ENCODE measurements around the gene ABCF3. TPM values are rescaled to one million over a fixed set of nuclear protein-coding genes. Genes with fewer than 3 reads are reported as not detected.

ABCF3 gene
- total and polyA plus RNA-seq, 2 experiments from 2014 or later: 47.8 to 59.1 TPM

DNA sequence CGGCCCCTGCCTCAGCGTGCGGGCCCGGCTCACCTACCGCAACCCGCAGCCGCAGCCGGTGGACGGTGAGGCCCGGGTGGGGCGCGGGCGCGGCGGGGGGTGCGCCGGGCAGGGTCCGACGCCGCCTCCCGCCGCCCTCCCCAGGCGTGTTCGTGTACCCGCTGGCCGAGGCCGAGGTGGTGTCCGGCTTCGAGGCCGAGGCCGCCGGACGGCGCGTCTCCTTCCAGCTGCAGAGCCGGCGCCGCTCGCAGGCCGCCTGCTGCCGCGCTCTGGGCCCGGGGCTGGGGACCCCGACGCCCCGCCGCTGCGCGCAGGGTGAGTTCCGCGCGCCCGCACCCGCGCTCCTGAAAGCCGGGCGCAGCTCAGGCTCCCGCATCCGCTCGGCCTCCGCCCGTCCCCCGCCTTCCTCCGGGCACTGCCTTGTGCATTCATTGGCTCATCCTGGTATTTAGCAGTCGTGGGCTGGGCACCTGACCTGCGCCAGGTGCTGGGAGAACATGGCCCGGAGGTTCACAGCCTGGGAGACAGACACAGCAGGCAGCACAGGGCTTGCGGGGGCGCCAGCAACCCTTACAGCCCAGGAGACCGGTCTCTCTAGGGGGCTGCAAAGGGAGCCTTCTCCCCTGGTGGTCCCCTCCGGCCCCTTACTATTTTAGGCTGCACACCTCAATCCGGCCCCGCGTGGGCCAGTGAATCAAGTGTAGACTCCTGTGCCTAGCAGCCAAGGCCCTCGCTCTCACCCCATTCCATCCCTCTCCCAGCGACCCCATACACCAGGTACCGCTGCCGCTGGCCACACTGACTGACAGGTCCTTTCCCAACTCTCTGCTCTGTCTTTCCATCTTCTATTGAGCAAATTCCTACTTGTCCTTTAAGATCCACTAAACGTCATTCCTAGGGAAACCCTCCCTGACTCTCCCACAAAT, 44.9 kb downstream of the ABCF3 start:
- peak overlapping the region; percentile 61 for H3K4me2 ChIP-seq (ENCODE audit: unreplicated experiment)
- no peaks in the 10 kb centered on the region for H3K9me2 ChIP-seq (ENCODE audit: insufficient read depth)
- no peaks in the 10 kb centered on the region for H3K9me3 ChIP-seq (ENCODE audit: low read depth)
- no peaks in the 10 kb centered on the region for H3F3A ChIP-seq (ENCODE audit: insufficient read depth)
- H3K4me1 ChIP-seq (ENCODE audit: insufficient read depth): no peaks in the 10 kb centered on the region
- H3K9ac ChIP-seq: no peak overlapping the region
- in situ Hi-C loops (cut with MboI): no loop called here
- H2AFZ ChIP-seq: no peak overlapping the region
- peak; percentile 23 for DNase-seq
- no peak overlapping the region for H3K27ac ChIP-seq
- peak overlapping the region; percentile 64 for H3K4me3 ChIP-seq
- 8% methylated on average over 59 to 70 of the region's 79 CpGs for WGBS, 2 experiments (ENCODE audit: low coverage in 1 of 2, low lambda C conversion rate in 2 of 2, missing lambda C conversion rate in 2 of 2)
- no peaks in the 10 kb centered on the region for H4K20me1 ChIP-seq (ENCODE audit: insufficient read depth)
- no peaks in the 10 kb centered on the region for H3K36me3 ChIP-seq (ENCODE audit: low read depth)
- H3K27me3 ChIP-seq (replicated peaks; ENCODE audit: insufficient read depth): peaks cover 43% of the 10 kb centered on the region
- no peaks in the 10 kb centered on the region for H3K79me2 ChIP-seq (ENCODE audit: insufficient read depth)
- TF ChIP-seq EZH2phosphoT487 (IDR thresholded peaks at IDR 0.05; ENCODE audit: insufficient read depth, low read depth) (0 out of 2 replicates have a peak, but pooled peaks have one; percentile 1), EZH2 (IDR thresholded peaks at IDR 0.05; ENCODE audit: insufficient read depth, poor library complexity, severe bottlenecking) (peak; percentile 67)

- H3K36me3 ChIP-seq (ENCODE audit: low read depth): no peaks in the 10 kb centered on the region
- WGBS, 2 experiments (ENCODE audit: low coverage in 1 of 2, low lambda C conversion rate in 2 of 2, missing lambda C conversion rate in 2 of 2): 0 to 49% methylated on average over 1 to 3 of the region's 3 CpGs
- H3K27me3 ChIP-seq (replicated peaks; ENCODE audit: insufficient read depth): peaks cover 39% of the 10 kb centered on the region
- no peaks in the 10 kb centered on the region for H3K79me2 ChIP-seq (ENCODE audit: insufficient read depth)
- no peaks in the 10 kb centered on the region for H4K20me1 ChIP-seq (ENCODE audit: insufficient read depth)
- H3K27ac ChIP-seq: no peak overlapping the region
- H2AFZ ChIP-seq: no peak overlapping the region
- DNase-seq: no peak
- no peaks in the 10 kb centered on the region for H3K9me3 ChIP-seq (ENCODE audit: low read depth)
- H3K4me2 ChIP-seq (ENCODE audit: unreplicated experiment): no peak overlapping the region
- no peaks in the 10 kb centered on the region for H3K9me2 ChIP-seq (ENCODE audit: insufficient read depth)
- no peak for TF ChIP-seq EZH2 (IDR thresholded peaks at IDR 0.05; ENCODE audit: insufficient read depth, poor library complexity, severe bottlenecking)
- no peak for TF ChIP-seq EZH2phosphoT487 (IDR thresholded peaks at IDR 0.05; ENCODE audit: insufficient read depth, low read depth)
- H3F3A ChIP-seq (ENCODE audit: insufficient read depth): no peaks in the 10 kb centered on the region
- no peaks in the 10 kb centered on the region for H3K4me1 ChIP-seq (ENCODE audit: insufficient read depth)
- no peak overlapping the region for H3K9ac ChIP-seq
- in situ Hi-C loops (cut with MboI): no loop called here
- H3K4me3 ChIP-seq: no peak overlapping the region
Observed at GRCh38 chr3:184231671-184232070, 45.7 kb downstream of the ABCF3 start.

DNA sequence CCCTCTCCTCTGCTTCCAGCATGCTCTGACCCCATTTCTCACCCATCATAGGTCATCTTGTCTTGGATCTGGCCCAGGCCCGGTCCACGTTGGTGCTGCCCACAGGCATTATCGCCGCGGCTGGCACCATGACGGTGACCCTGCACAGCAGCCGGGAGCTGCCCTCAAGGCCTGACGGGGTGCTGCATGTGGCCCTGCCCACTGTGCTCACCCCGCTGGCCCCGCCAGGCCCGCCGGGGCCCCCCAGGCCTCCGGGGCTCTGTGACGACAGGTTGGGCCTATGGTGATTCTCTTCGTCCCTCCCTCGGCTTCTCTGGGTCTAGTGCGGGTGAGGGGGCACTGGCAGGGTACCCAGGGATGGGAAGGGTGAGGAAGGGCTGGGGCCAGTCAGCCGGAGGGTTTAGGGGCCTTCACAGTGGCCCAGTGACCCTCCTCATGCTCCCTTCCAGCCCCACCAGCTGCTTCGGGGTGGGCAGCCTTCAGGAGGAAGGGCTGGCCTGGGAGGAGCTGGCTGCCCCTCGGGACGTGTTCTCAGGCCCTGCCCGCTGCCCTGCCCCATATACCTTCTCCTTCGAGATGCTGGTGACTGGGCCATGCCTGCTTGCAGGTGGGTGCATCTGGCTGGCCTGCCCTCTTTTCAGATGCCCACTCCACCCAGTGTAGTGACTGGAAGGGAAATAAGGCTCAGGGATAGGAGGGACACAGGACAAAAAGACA, 47.3 kb downstream of the ABCF3 start:
- Histone ChIP-seq H3K27ac (no peak overlapping the region), H2AFZ (no peak overlapping the region), H3K36me3 (ENCODE audit: low read depth) (no peaks in the 10 kb centered on the region), H3K4me3 (no peak overlapping the region), H3K79me2 (ENCODE audit: insufficient read depth) (no peaks in the 10 kb centered on the region), H3K9me3 (ENCODE audit: low read depth) (no peaks in the 10 kb centered on the region), H3K27me3 (replicated peaks; ENCODE audit: insufficient read depth) (peaks cover 33% of the 10 kb centered on the region), H4K20me1 (ENCODE audit: insufficient read depth) (no peaks in the 10 kb centered on the region), H3K9ac (no peak overlapping the region), H3K9me2 (ENCODE audit: insufficient read depth) (no peaks in the 10 kb centered on the region), H3K4me1 (ENCODE audit: insufficient read depth) (no peaks in the 10 kb centered on the region), H3K4me2 (ENCODE audit: unreplicated experiment) (no peak overlapping the region), H3F3A (ENCODE audit: insufficient read depth) (no peaks in the 10 kb centered on the region)
- DNase-seq: no peak
- TF ChIP-seq EZH2 (IDR thresholded peaks at IDR 0.05; ENCODE audit: insufficient read depth, poor library complexity, severe bottlenecking) (no peak), EZH2phosphoT487 (IDR thresholded peaks at IDR 0.05; ENCODE audit: insufficient read depth, low read depth) (no peak)
- WGBS, 2 experiments (ENCODE audit: low coverage in 1 of 2, low lambda C conversion rate in 2 of 2, missing lambda C conversion rate in 2 of 2): 82 to 83% methylated on average over 22 of the region's 23 CpGs
- in situ Hi-C loops (cut with MboI): no loop called here

GRCh38 chr3:184234224-184234623, 48.2 kb downstream of the ABCF3 start:
- H4K20me1 ChIP-seq (ENCODE audit: insufficient read depth): no peaks in the 10 kb centered on the region
- no peaks in the 10 kb centered on the region for H3K9me2 ChIP-seq (ENCODE audit: insufficient read depth)
- in situ Hi-C loops (cut with MboI): no loop called here
- no peaks in the 10 kb centered on the region for H3F3A ChIP-seq (ENCODE audit: insufficient read depth)
- no peaks in the 10 kb centered on the region for H3K36me3 ChIP-seq (ENCODE audit: low read depth)
- H3K79me2 ChIP-seq (ENCODE audit: insufficient read depth): no peaks in the 10 kb centered on the region
- WGBS, 2 experiments (ENCODE audit: low coverage in 1 of 2, low lambda C conversion rate in 2 of 2, missing lambda C conversion rate in 2 of 2): 6 to 11% methylated on average over 4 of the region's 4 CpGs
- no peak overlapping the region for H3K4me2 ChIP-seq (ENCODE audit: unreplicated experiment)
- H3K9me3 ChIP-seq (ENCODE audit: low read depth): no peaks in the 10 kb centered on the region
- TF ChIP-seq EZH2 (IDR thresholded peaks at IDR 0.05; ENCODE audit: insufficient read depth, poor library complexity, severe bottlenecking) (no peak), EZH2phosphoT487 (IDR thresholded peaks at IDR 0.05; ENCODE audit: insufficient read depth, low read depth) (no peak)
- H3K27ac ChIP-seq: no peak overlapping the region
- no peaks in the 10 kb centered on the region for H3K4me1 ChIP-seq (ENCODE audit: insufficient read depth)
- H3K9ac ChIP-seq: no peak overlapping the region
- H3K27me3 ChIP-seq (replicated peaks; ENCODE audit: insufficient read depth): peaks cover 24% of the 10 kb centered on the region
- DNase-seq: peak; percentile 88
- H2AFZ ChIP-seq: no peak overlapping the region
- H3K4me3 ChIP-seq: no peak overlapping the region
